K562 (cell line): ENCODE results near the gene GPR142. TPM values are rescaled to one million over a fixed set of nuclear protein-coding genes. Genes with fewer than 3 reads are reported as not detected.

Source experiments
- ATAC-seq: fragments of 200-7000 bp; cut with Tn5 transposase; 3 replicates; pipeline ENCODE4 v1.9.1; 2020; ENCODE audit warnings: moderate library complexity
- BruUV-seq: library from RNA; stranded (reverse); fragments of 400-500 nt; replicated peaks from 2 replicates; lab custom pipeline; 2021; lab: Mats Ljungman, UMichigan
- CTCF ChIA-PET: fragments of 300-600 bp; formaldehyde crosslinking; extraction: SDS; loops from one replicate; lab custom pipeline; 2021; ENCODE audit warnings: low intra/inter-chr PET ratio; lab: Yijun Ruan, JAX
- POLR2A ChIA-PET: fragments of 300-600, 350-650 bp; sonication (Branson Sonifier 250); formaldehyde crosslinking; extraction: SDS; loops from one replicate; lab custom pipeline; 2021; ENCODE audit warnings: antibody characterized with exemption, inconsistent platforms; lab: Yijun Ruan, JAX
- DNase-seq, 4 experiments: peaks; one replicate each; pipeline versions ENCODE4 v3.0.0 to v3.0.0-alpha.2; 2011 to 2018; ENCODE audit warnings: low spot score in 3 of 4, mixed read lengths in 3 of 4; ENCODE audit errors: extremely low read depth in 1 of 4
- FAIRE-seq: peaks from 2 replicates; lab custom pipeline; 2011; peaks lifted over from hg19 to GRCh38; lab: Jason Lieb, UNC
- H2AFZ ChIP-seq: 2 replicates; pipeline ENCODE4 v1.6.0; 2011; ENCODE audit warnings: low read depth, low read length, control low read depth, inconsistent platforms
- H3K27ac ChIP-seq: fragments of 200-600 bp; 3 replicates; pipeline ENCODE4 v1.8.0; 2011; ENCODE audit warnings: low read depth, mild to moderate bottlenecking, control low read depth, inconsistent platforms, low read length, moderate library complexity, mixed read lengths; ENCODE audit errors: extremely low read depth
- H3K27me3 ChIP-seq, 2 experiments: fragments of 300-600 bp in 1 of 2; 2 replicates in 1 of 2; 3 replicates in 1 of 2; pipeline versions ENCODE4 v1.6.0 to v1.8.0; 2011; ENCODE audit warnings: inconsistent platforms in 2 of 2, low read length in 2 of 2, mild to moderate bottlenecking in 1 of 2, mixed read lengths in 1 of 2, moderate library complexity in 1 of 2; ENCODE audit not compliant: control insufficient read depth in 2 of 2, insufficient read depth in 2 of 2
- H3K36me3 ChIP-seq: fragments of 300-600 bp; 3 replicates; pipeline ENCODE4 v1.8.0; 2011; ENCODE audit warnings: mild to moderate bottlenecking, low read length, inconsistent platforms; ENCODE audit not compliant: control insufficient read depth, insufficient read depth
- H3K4me1 ChIP-seq, 2 experiments: fragments of 200-600 bp in 1 of 2; replicated peaks in 1 of 2; 2 replicates in 1 of 2; 3 replicates in 1 of 2; pipeline versions ENCODE4 v1.5.1 to v1.8.0; 2011; ENCODE audit warnings: inconsistent platforms in 2 of 2, low read length in 2 of 2, mild to moderate bottlenecking in 1 of 2, mixed read lengths in 1 of 2, moderate library complexity in 1 of 2; ENCODE audit not compliant: control insufficient read depth in 2 of 2, insufficient read depth in 2 of 2
- H3K4me2 ChIP-seq: 2 replicates; pipeline ENCODE4 v1.6.1; 2011; ENCODE audit warnings: low read length, control low read depth, inconsistent platforms, mixed read lengths; ENCODE audit not compliant: insufficient read depth
- H3K4me3 ChIP-seq: fragments of 200-600 bp; sonication (generic), shearing (Covaris generic); 2 replicates; pipeline ENCODE4 v1.5.1; 2016; ENCODE audit warnings: control low read depth, inconsistent platforms
- H3K79me2 ChIP-seq: fragments of 200-600 bp; 3 replicates; pipeline ENCODE4 v1.8.0; 2011; ENCODE audit warnings: low read length, inconsistent platforms; ENCODE audit not compliant: control insufficient read depth, insufficient read depth
- H3K9ac ChIP-seq, 2 experiments: 2 replicates each; pipeline versions ENCODE4 v1.6.0 to v1.6.1; 2011; ENCODE audit warnings: low read depth in 2 of 2, low read length in 2 of 2, control low read depth in 1 of 2, inconsistent platforms in 1 of 2, mild to moderate bottlenecking in 1 of 2, mixed read lengths in 1 of 2; ENCODE audit not compliant: insufficient read depth in 1 of 2
- H3K9me1 ChIP-seq: one replicate; pipeline ENCODE4 v1.6.0; 2011; ENCODE audit warnings: inconsistent platforms, mild to moderate bottlenecking, low read length, moderate library complexity; ENCODE audit not compliant: control insufficient read depth, insufficient read depth
- H3K9me3 ChIP-seq: replicated peaks from 2 replicates; pipeline ENCODE4 v1.5.1; 2011; ENCODE audit warnings: low read depth, low read length, inconsistent platforms; ENCODE audit not compliant: control insufficient read depth, insufficient read depth
- H4K20me1 ChIP-seq: replicated peaks from 2 replicates; pipeline ENCODE4 v1.6.1; 2011; ENCODE audit warnings: low read length, inconsistent platforms, mixed read lengths; ENCODE audit not compliant: control insufficient read depth, insufficient read depth
- CXXC5 ChIP-seq: fragments of 250-450 bp; sonication (Bioruptor Pico); IDR thresholded peaks from 2 replicates; pipeline ENCODE4 v1.8.0; 2022; ENCODE audit warnings: inconsistent platforms, mild to moderate bottlenecking, moderate library complexity
- ETV1 ChIP-seq: fragments of 450-650 bp; conservative IDR thresholded peaks from 2 replicates; pipeline ENCODE4 v1.6.1; 2016; ENCODE audit warnings: missing genetic modification characterization, control low read depth, low read depth, missing compliant biosample characterization
- FIP1L1 ChIP-seq: fragments of 200-400 bp; formaldehyde crosslinking; IDR thresholded peaks from 2 replicates; pipeline ENCODE4 v1.6.1; 2018; ENCODE audit warnings: mild to moderate bottlenecking, low read depth, low read length; ENCODE audit not compliant: poor library complexity, severe bottlenecking
- FOSL1 ChIP-seq: fragments of 200-800 bp; sonication (Bioruptor generic); conservative IDR thresholded peaks from 2 replicates; pipeline ENCODE4 v1.6.1; 2016; ENCODE audit warnings: missing genetic modification characterization, missing compliant biosample characterization
- GABPA ChIP-seq: fragments of 200-800 bp; sonication (Bioruptor generic); conservative IDR thresholded peaks from 2 replicates; pipeline ENCODE4 v1.6.1; 2016; ENCODE audit warnings: low read depth, missing genetic modification characterization, missing compliant biosample characterization
- HOXB6 ChIP-seq: fragments of 250-450 bp; sonication (Bioruptor Pico); IDR thresholded peaks from 2 replicates; pipeline ENCODE4 v1.5.1; 2022; ENCODE audit warnings: mild to moderate bottlenecking, borderline replicate concordance
- MEF2D ChIP-seq: conservative IDR thresholded peaks from 2 replicates; pipeline ENCODE4 v1.6.1; 2016; ENCODE audit warnings: low read depth, missing genetic modification characterization, missing compliant biosample characterization
- MTF1 ChIP-seq: fragments of 250-450 bp; sonication (Bioruptor Pico); IDR thresholded peaks from 2 replicates; pipeline ENCODE4 v1.9.0; 2021; ENCODE audit warnings: moderate library complexity, mild to moderate bottlenecking, inconsistent platforms, borderline replicate concordance
- NFIC ChIP-seq: fragments of 450-650 bp; IDR thresholded peaks from 2 replicates; pipeline ENCODE4 v1.6.1; 2017; ENCODE audit warnings: mild to moderate bottlenecking, inconsistent platforms
- RAD21 ChIP-seq, 2 experiments: fragments of 250-450 bp in 1 of 2; fragments of 450-650 bp in 1 of 2; sonication (Bioruptor Pico) in 1 of 2; formaldehyde crosslinking in 1 of 2; IDR thresholded peaks in 1 of 2; conservative IDR thresholded peaks in 1 of 2; 2 replicates each; pipeline versions ENCODE4 v1.4.0 to v1.8.0; 2020 to 2022; ENCODE audit warnings: mild to moderate bottlenecking in 2 of 2, moderate library complexity in 1 of 2
- RB1 ChIP-seq: fragments of 450-650 bp; IDR thresholded peaks from 2 replicates; pipeline ENCODE4 v1.6.1; 2017; ENCODE audit warnings: low read depth, mild to moderate bottlenecking
- SAFB2 ChIP-seq: fragments of 200-400 bp; formaldehyde crosslinking; IDR thresholded peaks from 2 replicates; pipeline ENCODE4 v1.6.1; 2018; ENCODE audit warnings: borderline replicate concordance, low read length, low read depth, moderate library complexity; ENCODE audit not compliant: severe bottlenecking
- ZBTB17 ChIP-seq: fragments of 450-650 bp; formaldehyde crosslinking; IDR thresholded peaks from 2 replicates; pipeline ENCODE4 v1.4.0; 2020; ENCODE audit warnings: mild to moderate bottlenecking
- ZNF253 ChIP-seq: fragments of 250-450 bp; sonication (Bioruptor Pico); conservative IDR thresholded peaks from 2 replicates; pipeline ENCODE4 v1.6.1; 2021; ENCODE audit warnings: mild to moderate bottlenecking
- WGBS: fragments of 100-300 bp; shearing (Covaris generic); methylation state at CpG from one replicate; pipeline ENCODE4 v1.1.6; 2016; ENCODE audit warnings: low coverage, mixed read lengths; ENCODE audit not compliant: insufficient coverage; ENCODE audit errors: missing lambda C conversion rate; 5-methylcytosine and 5-hydroxymethylcytosine counted together
- in situ Hi-C: fragments of 300-500 bp; cut with MboI; formaldehyde crosslinking; loops from 4 replicates; pipeline ENCODE4 v1.15.0; 2018; ENCODE audit warnings: inconsistent platforms, mixed read lengths
- intact Hi-C: fragments of 100-400 bp; cut with micrococcal nuclease; formaldehyde crosslinking; loops from 2 replicates; pipeline ENCODE4 v1.14.2; 2022
- polyA plus RNA-seq, 8 experiments: library from polyadenylated mRNA; depleted of rRNA in 4 of 8; stranded (reverse) in 5 of 8; unstranded in 3 of 8; fragments of >200 nt; fragmentation: Nextera tagmentation in 2 of 8; fragmentation: Illumina TruSeq in 1 of 8; extraction: Ambion mirVana in 2 of 8; extraction: Trizol in 1 of 8; gene quantifications; 2 replicates each; pipeline versions ENCODE4 v1.2.1 to v1.2.3, GENCODE V29; 2011 to 2014; ENCODE audit warnings: inconsistent platforms in 1 of 8, missing spikeins in 1 of 8
- total RNA-seq, 7 experiments: library from RNA; depleted of rRNA in 6 of 7; stranded (reverse); fragments of >200 nt in 6 of 7; fragmentation: Illumina TruSeq in 2 of 7; extraction: Trizol in 2 of 7; gene quantifications; 2 replicates each; pipeline versions ENCODE4 v1.2.1 to v1.2.3, GENCODE V29; 2011 to 2021; ENCODE audit warnings: low replicate concordance in 1 of 7
- TF ChIP-seq, protein P1 (sequence below): sonication (generic); IDR thresholded peaks from 2 replicates; pipeline ENCODE4 v1.6.1; 2016

The GPR142 gene
- total and polyA plus RNA-seq, 9 of the 15 experiments (the other 6 are each of a cell fraction or from before 2014, with no cell fraction given): not detected

- DNase-seq: no peak
- TF ChIP-seq RB1: no peak
- no peak for TF ChIP-seq SAFB2
- no peak for TF ChIP-seq ZNF253 (CRISPR knock-in tag)
- TF ChIP-seq RAD21 (CRISPR knock-in tag; conservative IDR thresholded peaks at IDR 0.05 in 1 of 2, IDR thresholded peaks at IDR 0.05 in 1 of 2): no peak
- no peak for TF ChIP-seq FIP1L1
- Histone ChIP-seq H3K9me3 (no peaks in the 10 kb centered on the region), H3K9me1 (no peaks in the 10 kb centered on the region), H4K20me1 (no peaks in the 10 kb centered on the region), H3K9ac (no peak overlapping the region), H3K36me3 (no peaks in the 10 kb centered on the region), H2AFZ (no peak overlapping the region), H3K27ac (no peak overlapping the region), H3K4me3 (no peak overlapping the region), H3K4me2 (no peak overlapping the region), H3K4me1 (peaks cover 0 to under 1% of the 10 kb centered on the region in 2 experiments; a peak in 2 of 5 replicates), H3K27me3 (peaks cover 32 to 54% of the 10 kb centered on the region in 2 experiments; a peak in 4 of 5 replicates), H3K79me2 (no peaks in the 10 kb centered on the region)
- no peak for ATAC-seq
- BruUV-seq: no TSS peak
- intact Hi-C loops (no loop called here), in situ Hi-C loops (no loop called here)
- no peak for FAIRE-seq
- ChIA-PET CTCF (no interaction called here), POLR2A (interaction anchor here (0.6 kb wide), 1 partner anchor 12 kb away, joined by 3 read pairs; no protein-coding TSS in a partner anchor)
- WGBS: 11% methylated on average over 3 of the region's 3 CpGs
Measured at GRCh38 chr17:74385201-74385600, 17.9 kb downstream of the GPR142 start.

- WGBS: 0% methylated on average over 7 of the region's 8 CpGs
- in situ Hi-C loops: no loop called here
- H3K27ac ChIP-seq: no peak overlapping the region
- no peaks in the 10 kb centered on the region for H3K9me1 ChIP-seq
- DNase-seq (no peak), FAIRE-seq (no peak), ATAC-seq (no peak; the same call in 2 of the 3 replicates)
- no peak overlapping the region for H3K4me2 ChIP-seq
- CTCF ChIA-PET: interaction anchor here (0.7 kb wide), 1 partner anchor 149 kb away, joined by 3 read pairs; no protein-coding TSS in a partner anchor
- BruUV-seq: no TSS peak
- H2AFZ ChIP-seq: no peak overlapping the region
- POLR2A ChIA-PET: no interaction called here
- no peaks in the 10 kb centered on the region for H3K9me3 ChIP-seq
- intact Hi-C loops: no loop called here
- H3K9ac ChIP-seq: no peak overlapping the region
- peaks cover 32 to 43% of the 10 kb centered on the region in 2 experiments; a peak in 4 of 5 replicates for H3K27me3 ChIP-seq
- H3K4me1 ChIP-seq: no peaks in the 10 kb centered on the region; a peak in 2 of 5 replicates
- H3K36me3 ChIP-seq: no peaks in the 10 kb centered on the region
- H4K20me1 ChIP-seq: no peaks in the 10 kb centered on the region
- no peak overlapping the region for H3K4me3 ChIP-seq
- H3K79me2 ChIP-seq: no peaks in the 10 kb centered on the region
- no peak for TF ChIP-seq MTF1
- TF ChIP-seq MEF2D (tag): peak; percentile 41; the same call in 1 of the 2 replicates
- 0 out of 2 replicates have a peak, but pooled peaks have one; percentile 5 for TF ChIP-seq NFIC
- peak; percentile 72 for TF ChIP-seq GABPA (tag)
- TF ChIP-seq CXXC5 (CRISPR knock-in tag): no peak
- TF ChIP-seq, protein P1, sequence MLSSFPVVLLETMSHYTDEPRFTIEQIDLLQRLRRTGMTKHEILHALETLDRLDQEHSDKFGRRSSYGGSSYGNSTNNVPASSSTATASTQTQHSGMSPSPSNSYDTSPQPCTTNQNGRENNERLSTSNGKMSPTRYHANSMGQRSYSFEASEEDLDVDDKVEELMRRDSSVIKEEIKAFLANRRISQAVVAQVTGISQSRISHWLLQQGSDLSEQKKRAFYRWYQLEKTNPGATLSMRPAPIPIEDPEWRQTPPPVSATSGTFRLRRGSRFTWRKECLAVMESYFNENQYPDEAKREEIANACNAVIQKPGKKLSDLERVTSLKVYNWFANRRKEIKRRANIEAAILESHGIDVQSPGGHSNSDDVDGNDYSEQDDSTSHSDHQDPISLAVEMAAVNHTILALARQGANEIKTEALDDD: peak; percentile 86
- peak; percentile 35; the same call in 1 of the 2 replicates for TF ChIP-seq FOSL1 (tag)
- peak; percentile 80; the same call in 1 of the 2 replicates for TF ChIP-seq ZBTB17 (CRISPR knock-in tag)
- TF ChIP-seq HOXB6: no peak
- TF ChIP-seq ETV1 (tag): 0 out of 2 replicates have a peak, but pooled peaks have one; percentile 40
Measured at GRCh38 chr17:74386386-74386785, 19.1 kb downstream of the GPR142 start.
